Activated CD8-positive, alpha-beta memory T cell treated with anti-CD3 and anti-CD28 coated beads for 36 hours (primary cell): ENCODE results near the gene GTF2F1. TPM values are rescaled to one million over a fixed set of nuclear protein-coding genes. Genes with fewer than 3 reads are reported as not detected.
"Not testable (repeated sequence)": the region's sequence is repeated elsewhere in the genome, so short reads cannot be mapped to it uniquely, and the experiment has no call there.

ENCODE experiments used
- CTCF ChIA-PET: fragments of 350-600 bp; sonication (Branson Sonifier 250); formaldehyde crosslinking; loops from one replicate; lab custom pipeline; 2021; ENCODE audit warnings: antibody characterized with exemption; lab: Charles Lee
- POLR2A ChIA-PET: fragments of 350-600 bp; sonication (Branson Sonifier 250); formaldehyde crosslinking; loops from one replicate; lab custom pipeline; 2021; ENCODE audit warnings: antibody characterized with exemption; lab: Charles Lee
- total RNA-seq, 2 experiments: library from RNA; stranded (reverse); gene quantifications; one replicate each; pipeline ENCODE4 v1.2.3, GENCODE V29; 2021

The GTF2F1 gene
- total RNA-seq, 2 experiments from 2014 or later: 61.5 to 66.6 TPM

DNA sequence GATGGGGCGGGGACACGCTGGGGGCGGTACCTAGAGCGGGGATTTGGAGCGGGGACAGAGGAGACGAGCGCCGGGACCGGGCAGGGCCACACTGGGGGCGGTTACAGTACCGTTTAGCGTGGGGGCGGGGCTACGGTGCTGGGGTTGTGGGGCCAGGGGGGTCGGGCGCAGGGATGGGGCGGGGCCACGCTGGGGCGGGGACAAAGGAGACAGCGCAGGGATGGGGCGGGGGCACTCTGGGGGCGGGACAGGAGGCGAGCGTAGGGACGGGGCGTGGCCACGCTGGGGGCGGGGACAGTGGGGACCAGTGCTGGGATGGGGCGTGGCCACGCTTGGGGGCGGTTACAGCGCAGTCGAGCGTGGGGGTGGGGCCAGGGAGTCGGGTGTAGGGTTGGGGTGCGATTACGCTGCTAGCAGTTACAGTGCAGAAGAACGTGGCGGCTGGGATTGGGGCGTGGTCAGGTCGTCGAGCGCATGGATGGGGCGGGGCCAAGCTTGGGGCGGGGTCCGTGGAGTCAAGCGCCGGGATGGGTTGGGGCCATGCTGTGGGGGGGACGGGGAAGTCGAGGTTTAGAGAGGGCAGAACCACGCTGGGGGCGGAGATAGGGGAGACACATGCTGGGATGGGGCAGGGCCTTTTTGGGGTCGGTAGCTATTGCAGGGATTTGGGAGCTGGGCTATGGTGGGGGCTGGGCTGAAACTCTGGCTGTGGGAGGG lies 19.7 kb downstream of the GTF2F1 start:
- POLR2A ChIA-PET: interaction anchor here (0.5 to 2.0 kb wide), 7 partner anchors 11 to 1405 kb away, joined by 3 to 19 read pairs (median 4); partner anchors contain the start of genes CLPP and KDM4B

DNA sequence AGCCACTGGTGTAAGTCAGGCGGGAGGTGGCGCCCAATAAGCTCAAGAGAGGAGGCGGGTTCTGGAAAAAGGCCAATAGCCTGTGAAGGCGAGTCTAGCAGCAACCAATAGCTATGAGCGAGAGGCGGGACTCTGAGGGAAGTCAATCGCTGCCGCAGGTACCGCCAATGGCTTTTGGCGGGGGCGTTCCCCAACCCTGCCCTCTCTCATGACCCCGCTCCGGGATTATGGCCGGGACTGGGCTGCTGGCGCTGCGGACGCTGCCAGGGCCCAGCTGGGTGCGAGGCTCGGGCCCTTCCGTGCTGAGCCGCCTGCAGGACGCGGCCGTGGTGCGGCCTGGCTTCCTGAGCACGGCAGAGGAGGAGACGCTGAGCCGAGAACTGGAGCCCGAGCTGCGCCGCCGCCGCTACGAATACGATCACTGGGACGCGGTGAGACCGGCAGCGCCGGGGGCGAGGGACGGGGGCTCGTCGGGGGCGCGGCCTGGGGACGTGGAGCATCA lies 20.3 kb downstream of the GTF2F1 start, which contains the start of gene ALKBH7:
Gene ALKBH7 (plus strand): TSS at position 201 of the 502 bp plus-strand sequence. CDS start 27 bp downstream, at position 228.
- CTCF ChIA-PET: interaction anchor here (0.5 to 1.6 kb wide), 6 partner anchors 9 to 154 kb away, joined by 3 to 10 read pairs (median 4); partner anchors contain the start of gene CLPP
- POLR2A ChIA-PET: interaction anchor here (0.5 to 2.0 kb wide), 10 partner anchors 9 to 1404 kb away, joined by 3 to 19 read pairs (median 4); partner anchors contain the start of genes CLPP, KDM4B and KHSRP

More for the DNA sequence above, 19.7 kb downstream of the GTF2F1 start:
- CTCF ChIA-PET: interaction anchor here (1.1 to 1.6 kb wide), 3 partner anchors 10 to 155 kb away, joined by 4 to 10 read pairs (median 5); partner anchors contain the start of gene CLPP

DNA sequence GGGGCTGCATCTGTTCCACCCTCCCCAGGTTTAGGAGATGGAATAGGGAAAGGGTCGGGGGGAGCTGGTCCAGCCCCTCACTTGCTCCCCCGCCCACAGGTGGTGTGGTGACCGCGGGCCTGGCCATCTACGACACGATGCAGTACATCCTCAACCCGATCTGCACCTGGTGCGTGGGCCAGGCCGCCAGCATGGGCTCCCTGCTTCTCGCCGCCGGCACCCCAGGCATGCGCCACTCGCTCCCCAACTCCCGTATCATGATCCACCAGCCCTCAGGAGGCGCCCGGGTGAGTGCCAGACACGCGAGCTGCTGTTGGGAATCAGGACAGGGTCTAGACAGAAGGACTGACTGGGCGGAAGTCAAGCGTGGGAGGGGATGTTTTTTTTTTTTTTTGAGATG lies 28.6 kb downstream of the GTF2F1 start:
- CTCF ChIA-PET: interaction anchor here (1.8 kb wide), 1 partner anchor 8 kb away, joined by 5 read pairs; the partner anchor contains the start of gene ALKBH7
- POLR2A ChIA-PET: interaction anchor here (0.6 to 1.6 kb wide), 3 partner anchors 8 to 286 kb away, joined by 3 to 4 read pairs (median 3); partner anchors contain the start of genes ALKBH7 and KHSRP

DNA sequence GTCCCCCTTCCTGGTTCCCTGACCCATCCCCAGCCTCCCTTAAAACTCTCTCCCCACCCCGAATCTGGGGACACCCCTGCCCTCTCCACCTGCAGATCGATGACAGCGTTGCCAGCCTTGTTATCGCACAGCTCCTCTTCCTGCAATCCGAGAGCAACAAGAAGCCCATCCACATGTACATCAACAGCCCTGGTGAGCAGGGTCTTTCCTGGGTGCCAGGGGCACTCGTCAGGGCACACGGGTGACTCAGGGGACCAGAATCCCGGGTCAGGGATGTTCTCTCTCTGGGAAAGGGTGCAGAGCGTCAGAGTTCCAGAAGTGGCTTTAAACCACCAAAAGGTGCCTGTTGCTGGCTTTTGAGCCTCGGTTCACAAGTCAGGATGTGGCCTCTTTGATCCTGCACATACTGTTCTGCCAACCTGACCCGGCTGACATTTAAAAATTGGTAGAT lies 30.6 kb downstream of the GTF2F1 start:
- ChIA-PET CTCF (interaction anchor here (1.8 kb wide), 1 partner anchor 10 kb away, joined by 5 read pairs; the partner anchor contains the start of gene ALKBH7), POLR2A (interaction anchor here (1.0 to 2.6 kb wide), 2 partner anchors 9 to 11 kb away, joined by 3 to 19 read pairs; partner anchors contain the start of gene ALKBH7)

DNA sequence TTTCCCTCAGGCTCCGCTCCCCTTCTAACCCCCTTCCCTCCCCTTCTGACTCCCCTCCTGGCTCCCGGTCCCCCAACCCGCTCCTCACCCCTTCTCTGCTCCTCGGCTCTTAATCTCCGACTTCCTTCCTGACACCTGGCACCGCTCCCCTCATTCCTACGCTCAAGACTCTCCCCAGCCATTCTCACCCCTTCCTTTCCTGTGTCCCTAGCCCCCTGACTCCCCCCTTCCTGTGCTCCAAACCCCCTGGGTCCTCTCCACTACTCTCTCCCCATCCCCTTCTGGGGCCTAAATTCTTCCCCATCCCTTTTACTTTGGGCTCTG lies 31.0 kb downstream of the GTF2F1 start:
- ChIA-PET CTCF (no interaction called here), POLR2A (interaction anchor here (2.6 kb wide), 1 partner anchor 11 kb away, joined by 19 read pairs; the partner anchor contains the start of gene ALKBH7)

DNA sequence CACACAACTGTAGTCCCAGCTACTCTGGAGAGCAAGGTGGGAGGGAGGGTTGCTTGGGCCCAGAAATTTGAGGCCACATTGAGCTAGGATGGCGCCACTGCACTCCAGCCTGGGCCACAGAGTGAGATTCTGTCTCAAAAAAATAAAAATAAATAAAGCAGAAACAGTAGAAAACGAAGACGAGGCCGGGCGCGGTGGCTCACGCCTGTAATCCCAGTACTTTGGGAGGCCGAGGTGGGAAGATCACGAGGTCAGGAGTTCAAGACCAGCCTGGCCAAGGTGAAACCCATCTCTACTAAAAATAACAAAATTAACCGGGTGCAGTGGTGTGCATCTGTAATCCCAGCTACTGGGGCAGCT lies 32.1 kb downstream of the GTF2F1 start:
- ChIA-PET POLR2A (interaction anchor here (0.7 to 2.6 kb wide), 5 partner anchors 10 to 64 kb away, joined by 3 to 19 read pairs (median 4); partner anchors contain the start of genes ALKBH7 and KHSRP), CTCF (interaction anchor here (0.5 to 2.1 kb wide), 2 partner anchors 12 to 120 kb away, joined by 3 to 10 read pairs; partner anchors contain the start of gene ALKBH7)

DNA sequence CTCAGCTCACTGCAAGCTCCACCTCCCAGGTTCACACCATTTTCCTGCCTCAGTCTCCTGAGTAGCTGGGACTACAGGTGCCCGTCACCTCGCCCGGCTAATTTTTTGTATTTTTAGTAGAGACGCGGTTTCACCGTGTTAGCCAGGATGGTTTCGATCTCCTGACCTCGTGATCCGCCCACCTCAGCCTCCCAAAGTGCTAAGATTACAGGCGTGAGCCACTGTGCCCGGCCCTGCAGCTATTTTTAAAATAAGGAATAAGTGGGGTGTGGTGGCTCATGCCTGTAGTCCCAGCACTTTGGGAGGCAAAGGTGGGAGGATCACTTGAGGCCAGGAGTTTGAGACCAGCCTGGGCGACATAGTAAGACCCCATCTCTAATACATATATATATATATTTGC lies 32.5 kb downstream of the GTF2F1 start:
- ChIA-PET POLR2A (interaction anchor here (0.7 kb wide), 1 partner anchor 25 kb away, joined by 11 read pairs; no protein-coding TSS in a partner anchor), CTCF (interaction anchor here (2.1 kb wide), 1 partner anchor 12 kb away, joined by 10 read pairs; the partner anchor contains the start of gene ALKBH7)

DNA sequence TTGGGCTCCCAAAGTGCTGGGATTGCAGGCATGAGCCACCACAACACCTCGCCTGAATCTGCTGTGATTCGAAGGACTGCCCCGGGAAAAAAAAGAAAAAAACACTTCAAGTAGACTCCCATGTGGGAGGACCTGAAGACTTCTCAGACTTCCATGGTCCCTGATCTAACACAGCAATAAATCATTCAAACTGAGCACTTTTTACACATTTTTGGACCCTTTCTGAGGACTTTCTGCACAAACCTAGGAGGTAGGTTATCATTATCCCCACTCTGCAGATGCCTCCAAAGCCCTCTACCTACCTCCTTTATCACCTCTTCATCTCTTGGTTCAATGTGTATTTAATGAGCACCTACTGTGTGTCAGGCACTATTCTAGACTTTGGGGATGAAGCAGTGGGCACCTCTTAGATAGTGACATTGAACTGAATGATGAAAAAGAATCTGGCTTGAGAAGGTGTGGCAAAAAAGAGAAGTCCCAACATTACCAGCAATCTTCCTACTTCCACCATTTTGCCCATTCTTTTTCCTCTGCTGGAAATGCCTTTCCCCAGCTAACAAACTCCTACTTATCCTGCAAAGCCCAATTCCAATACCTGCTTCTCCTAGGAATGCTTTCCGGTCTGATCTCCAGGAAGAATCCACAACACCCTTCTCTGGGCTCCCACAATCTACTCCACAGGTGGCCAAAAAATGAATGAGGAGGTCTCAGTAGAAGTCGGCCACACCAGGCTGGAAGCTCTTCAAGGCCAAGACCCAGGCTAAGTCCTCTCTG lies 33.2 kb downstream of the GTF2F1 start:
- ChIA-PET POLR2A (no interaction called here), CTCF (interaction anchor here (2.1 kb wide), 1 partner anchor 13 kb away, joined by 10 read pairs; the partner anchor contains the start of gene ALKBH7)

DNA sequence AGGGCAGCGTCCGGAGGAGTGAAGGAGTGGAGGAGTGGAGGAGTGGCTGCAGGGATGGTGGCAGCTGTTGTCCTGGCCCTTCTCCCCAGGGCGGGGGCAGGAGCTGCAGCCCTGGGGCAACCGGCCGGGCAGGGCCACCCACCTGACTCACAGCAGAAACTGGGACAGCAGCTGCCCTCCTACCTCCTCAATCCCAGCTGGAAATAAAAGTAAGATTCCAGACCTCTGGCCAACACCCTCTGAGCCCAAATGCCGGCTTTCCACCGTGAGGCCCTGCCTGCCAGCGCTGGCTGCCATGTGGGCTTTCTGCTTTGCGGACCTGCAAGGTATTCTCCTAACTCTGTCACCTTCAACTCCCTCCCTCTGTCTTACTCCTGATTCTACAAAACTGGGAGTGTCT lies 35.0 kb downstream of the GTF2F1 start:
- CTCF ChIA-PET: no interaction called here

DNA sequence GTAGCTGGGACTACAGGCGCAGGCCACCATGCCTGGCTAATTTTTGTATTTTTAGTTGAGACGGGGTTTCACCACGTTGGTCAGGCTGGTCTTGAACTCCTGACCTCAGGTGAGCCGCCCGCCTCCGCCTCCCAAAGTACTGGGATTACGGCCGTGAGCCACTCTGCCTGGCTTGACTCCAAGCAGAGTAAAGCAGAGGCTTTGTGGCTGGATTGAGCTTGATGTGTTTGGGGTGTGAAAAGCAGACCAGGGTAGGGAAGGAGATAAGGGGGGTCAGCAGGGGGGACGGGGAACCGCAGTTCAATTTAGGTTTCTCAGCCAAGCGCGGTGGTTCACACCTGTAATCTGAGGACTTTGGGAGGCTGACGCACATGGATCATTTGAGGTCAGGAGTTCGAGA lies 35.8 kb downstream of the GTF2F1 start:
- ChIA-PET CTCF (interaction anchor here (0.6 kb wide), 2 partner anchors 11 to 146 kb away, joined by 3 read pairs; no protein-coding TSS in a partner anchor), POLR2A (no interaction called here)

More for the DNA sequence above, 35.0 kb downstream of the GTF2F1 start:
- POLR2A ChIA-PET: no interaction called here

DNA sequence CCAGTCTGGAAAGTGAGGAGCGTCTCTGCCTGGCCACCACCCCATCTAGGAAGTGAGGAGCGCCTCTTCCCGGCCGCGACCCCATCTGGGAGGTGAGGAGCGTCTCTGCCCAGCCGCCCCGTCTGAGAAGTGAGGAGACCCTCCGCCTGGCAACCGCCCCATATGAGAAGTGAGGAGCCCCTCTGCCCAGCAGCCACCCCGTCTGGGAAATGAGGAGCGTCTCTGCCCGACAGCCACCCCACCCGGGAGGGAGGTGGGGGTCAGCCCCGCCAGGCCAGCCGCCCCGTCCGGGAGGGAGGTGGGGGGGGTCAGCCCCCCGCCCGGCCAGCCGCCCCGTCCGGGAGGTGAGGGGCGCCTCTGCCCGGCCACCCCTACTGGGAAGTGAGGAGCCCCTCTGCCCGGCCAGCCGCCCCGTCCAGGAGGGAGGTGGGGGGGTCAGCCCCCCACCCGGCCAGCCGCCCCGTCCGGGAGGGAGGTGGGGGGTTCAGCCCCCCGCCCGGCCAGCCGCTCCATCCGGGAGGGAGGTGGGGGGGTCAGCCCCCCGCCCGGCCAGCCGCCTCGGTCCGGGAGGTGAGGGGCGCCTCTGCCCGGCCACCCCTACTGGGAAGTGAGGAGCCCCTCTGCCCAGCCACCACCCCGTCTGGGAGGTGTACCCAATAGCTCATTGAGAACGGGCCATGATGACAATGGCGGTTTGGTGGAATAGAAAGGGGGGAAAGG lies 37.5 kb downstream of the GTF2F1 start:
- POLR2A ChIA-PET, CTCF ChIA-PET: not testable (repeated sequence)

DNA sequence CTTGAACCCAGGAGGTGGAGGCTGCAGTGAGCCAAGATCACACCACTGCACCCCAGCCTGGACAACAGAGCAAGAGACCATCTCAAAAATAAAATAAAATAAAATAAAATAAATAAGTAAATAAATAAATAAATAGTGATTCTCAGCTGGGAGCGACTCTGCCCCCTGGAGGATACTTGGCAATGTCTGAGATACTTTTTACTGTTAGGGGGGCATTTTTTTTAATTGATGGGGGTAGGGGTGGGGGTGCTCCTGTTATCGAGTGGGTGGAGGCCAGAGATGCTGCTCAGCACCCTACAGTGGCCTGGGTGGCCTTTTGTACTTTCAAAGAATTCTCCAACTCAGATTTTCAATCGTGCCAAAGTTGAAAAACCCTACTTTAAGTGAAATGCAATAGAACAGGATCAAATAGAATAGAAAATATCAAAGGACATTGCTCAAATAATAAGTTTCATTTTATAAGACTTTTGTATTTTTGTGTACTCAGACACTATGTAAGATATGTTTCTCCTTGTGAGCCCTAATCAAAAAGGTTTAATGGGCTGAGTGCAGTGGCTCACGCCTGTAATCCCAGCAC lies 38.8 kb downstream of the GTF2F1 start:
- POLR2A ChIA-PET: interaction anchor here (0.6 kb wide), 1 partner anchor 77 kb away, joined by 3 read pairs; no protein-coding TSS in a partner anchor

DNA sequence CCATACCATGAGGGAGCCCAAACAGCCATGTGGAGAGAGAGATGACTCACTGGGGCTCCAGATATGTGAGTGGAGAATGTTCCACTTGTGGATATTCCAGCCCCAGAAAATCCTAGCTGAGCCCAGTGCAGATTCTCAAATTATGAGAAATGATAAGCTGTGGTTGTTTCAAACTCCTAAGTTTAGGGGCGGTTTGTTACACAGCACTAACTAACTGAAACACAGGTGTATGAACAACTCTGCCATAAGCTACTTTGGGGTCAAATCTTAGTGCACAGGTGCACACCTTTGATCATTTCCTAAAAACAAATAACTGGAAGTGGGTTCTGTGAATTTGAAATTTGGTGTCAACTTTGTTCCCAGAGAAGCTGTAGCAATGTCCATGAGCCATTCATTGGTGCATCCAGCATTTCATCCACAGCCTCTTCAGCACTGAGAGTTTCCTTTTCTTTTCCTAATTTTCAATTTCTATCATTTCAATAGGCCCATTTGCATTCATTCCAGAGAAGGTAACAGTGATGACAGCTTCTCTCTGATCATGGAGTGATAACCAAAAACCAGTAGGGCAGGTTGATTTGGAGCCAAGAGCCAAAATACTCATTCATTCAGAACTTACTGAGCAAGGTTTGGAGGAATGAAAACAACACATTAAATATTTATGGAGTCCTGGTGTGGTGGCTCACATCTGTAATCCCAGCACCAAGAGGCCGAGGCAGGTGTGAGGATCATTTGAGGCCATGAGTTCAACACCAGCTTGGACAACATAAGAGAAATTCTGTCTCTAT lies 40.4 kb downstream of the GTF2F1 start:
- CTCF ChIA-PET: interaction anchor here (0.5 kb wide), 1 partner anchor 11 kb away, joined by 3 read pairs; no protein-coding TSS in a partner anchor

More for the DNA sequence above, 38.8 kb downstream of the GTF2F1 start:
- CTCF ChIA-PET: interaction anchor here (0.6 to 0.8 kb wide), 2 partner anchors 93 to 240 kb away, joined by 3 read pairs; no protein-coding TSS in a partner anchor

DNA sequence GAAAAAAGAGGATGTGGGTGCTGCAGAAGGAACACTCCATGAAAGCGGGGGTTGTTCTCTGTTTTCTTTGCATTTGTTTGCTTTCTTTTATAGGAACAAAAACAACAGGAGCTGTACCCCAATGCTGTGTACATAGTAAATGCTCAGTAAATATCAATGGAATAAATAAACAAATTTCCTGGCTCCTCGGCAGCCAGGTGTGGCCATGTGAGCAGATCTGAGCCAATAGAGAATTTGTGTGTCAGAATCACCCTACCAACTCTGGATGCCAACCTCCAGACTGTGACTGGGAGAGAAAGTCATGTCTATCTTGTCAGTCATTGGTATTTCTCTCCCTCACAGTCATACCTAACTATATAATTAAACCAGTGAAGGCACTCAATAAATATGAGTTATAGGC lies 42.3 kb downstream of the GTF2F1 start:
- ChIA-PET CTCF (no interaction called here), POLR2A (no interaction called here)

More for the DNA sequence above, 40.4 kb downstream of the GTF2F1 start:
- POLR2A ChIA-PET: no interaction called here

DNA sequence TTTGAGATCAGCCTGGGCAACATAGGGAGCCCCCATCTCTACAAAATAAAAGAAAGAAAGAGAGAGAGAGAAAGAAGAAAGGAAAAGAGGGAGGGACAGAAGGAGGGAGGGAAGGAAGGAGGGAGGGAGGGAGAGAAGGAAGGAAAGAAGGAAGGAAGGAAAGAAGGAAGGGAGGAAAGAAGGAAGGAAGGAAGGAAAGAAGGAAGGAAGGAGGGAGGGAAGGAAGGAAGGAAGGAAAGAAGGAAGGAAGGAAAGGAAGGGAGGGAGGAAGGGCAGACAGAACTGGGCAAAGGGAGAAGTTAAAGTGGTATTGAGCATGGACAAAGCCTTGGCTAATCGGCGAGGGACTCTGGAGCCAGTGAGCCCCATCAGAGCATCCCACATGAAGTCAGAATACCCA lies 43.7 kb downstream of the GTF2F1 start:
- POLR2A ChIA-PET: not testable (repeated sequence)

DNA sequence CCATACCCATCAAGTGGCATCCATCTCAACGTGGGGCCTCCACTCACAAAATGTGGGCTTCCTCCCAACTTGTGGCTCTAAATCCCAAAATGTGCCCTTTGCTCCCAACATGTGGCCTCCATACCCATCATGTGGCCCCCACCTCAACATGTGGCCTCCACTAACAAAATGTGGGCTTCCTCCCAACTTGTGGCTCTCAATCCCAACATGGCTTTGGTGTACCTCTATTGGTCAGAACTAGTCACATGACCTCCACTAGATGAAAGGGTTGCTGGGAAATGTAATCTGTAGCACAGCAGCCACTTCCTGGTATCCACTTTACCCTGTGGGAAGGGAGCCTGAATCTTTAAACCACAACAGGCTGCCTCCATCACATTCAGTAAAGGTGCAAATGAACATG lies 49.5 kb downstream of the GTF2F1 start:
- ChIA-PET POLR2A (no interaction called here), CTCF (no interaction called here)

More for the DNA sequence above, 43.7 kb downstream of the GTF2F1 start:
- CTCF ChIA-PET: not testable (repeated sequence)
